Activated CD8-positive, alpha-beta T cell treated with anti-CD3 and anti-CD28 coated beads for 36 hours (primary cell): ENCODE results near the gene A4GNT. TPM values are rescaled to one million over a fixed set of nuclear protein-coding genes. Genes with fewer than 3 reads are reported as not detected.

Experiments used
- ATAC-seq: fragments of 200-7000 bp; cut with Tn5 transposase; one replicate; pipeline ENCODE4 v1.10.0; 2021; ENCODE audit warnings: mild to moderate bottlenecking, moderate library complexity
- CTCF ChIA-PET: fragments of 350-600 bp; sonication (Branson Sonifier 250); formaldehyde crosslinking; loops from one replicate; lab custom pipeline; 2021; ENCODE audit warnings: antibody characterized with exemption; lab: Charles Lee
- POLR2A ChIA-PET: fragments of 350-600 bp; sonication (Branson Sonifier 250); formaldehyde crosslinking; loops from one replicate; lab custom pipeline; 2021; ENCODE audit warnings: antibody characterized with exemption; lab: Charles Lee
- DNase-seq: peaks from one replicate; pipeline ENCODE4 v3.0.0-alpha.2; 2020
- H3K27ac Mint-ChIP-seq: one replicate; pipeline ENCODE4 v1.8.0; 2021; ENCODE audit warnings: mild to moderate bottlenecking, mixed read lengths
- H3K27me3 Mint-ChIP-seq: one replicate; pipeline ENCODE4 v1.8.0; 2021; ENCODE audit warnings: mixed read lengths
- H3K36me3 Mint-ChIP-seq: one replicate; pipeline ENCODE4 v1.8.0; 2021; ENCODE audit warnings: low read depth, mixed read lengths
- H3K4me1 Mint-ChIP-seq: one replicate; pipeline ENCODE4 v1.8.0; 2021; ENCODE audit warnings: low read depth, mixed read lengths
- H3K4me3 Mint-ChIP-seq: one replicate; pipeline ENCODE4 v1.8.0; 2021; ENCODE audit warnings: mild to moderate bottlenecking, moderate library complexity, mixed read lengths
- H3K9me3 Mint-ChIP-seq: one replicate; pipeline ENCODE4 v1.8.0; 2021; ENCODE audit warnings: mixed read lengths
- intact Hi-C: fragments of 100-400 bp; cut with micrococcal nuclease; formaldehyde crosslinking; loops from one replicate; pipeline ENCODE4 v1.10.0; 2022
- total RNA-seq, 2 experiments: library from RNA; stranded (reverse); gene quantifications; one replicate each; pipeline ENCODE4 v1.2.3, GENCODE V29; 2021
- TF ChIP-seq, protein P1 (sequence below): fragments of 200-600 bp; IDR thresholded peaks from one replicate; pipeline ENCODE4 v1.8.0; 2022; ENCODE audit warnings: antibody characterized with exemption, mild to moderate bottlenecking

A4GNT gene
- total RNA-seq, 2 experiments from 2014 or later, result not detected

DNA sequence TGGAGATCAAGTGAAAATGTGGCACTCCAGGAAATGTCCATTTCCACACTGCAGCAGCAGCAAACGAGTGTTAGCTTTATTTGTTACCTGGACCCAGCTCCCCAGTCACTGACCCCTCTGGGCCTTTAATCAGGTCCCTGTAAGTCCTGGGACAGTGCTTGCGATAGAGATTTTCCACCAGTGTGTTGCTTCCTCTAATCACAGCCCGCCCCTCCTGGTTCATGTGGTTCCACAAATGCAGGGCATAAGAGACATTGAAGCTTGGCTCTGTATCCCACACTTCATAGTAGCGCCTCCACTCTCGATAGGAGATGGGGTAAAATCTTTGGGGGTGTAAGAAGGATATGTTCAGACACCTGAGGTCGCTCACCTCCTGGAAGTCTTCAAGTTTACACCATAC is 8.0 kb downstream of the A4GNT start:
- Mint-ChIP-seq H3K4me3 (no peak overlapping the region), H3K27ac (no peak overlapping the region), H3K27me3 (peaks cover 6% of the 10 kb centered on the region), H3K36me3 (no peaks in the 10 kb centered on the region), H3K4me1 (no peaks in the 10 kb centered on the region), H3K9me3 (peaks cover 1% of the 10 kb centered on the region)
- intact Hi-C loops, result no loop called here
- TF ChIP-seq, protein P1, sequence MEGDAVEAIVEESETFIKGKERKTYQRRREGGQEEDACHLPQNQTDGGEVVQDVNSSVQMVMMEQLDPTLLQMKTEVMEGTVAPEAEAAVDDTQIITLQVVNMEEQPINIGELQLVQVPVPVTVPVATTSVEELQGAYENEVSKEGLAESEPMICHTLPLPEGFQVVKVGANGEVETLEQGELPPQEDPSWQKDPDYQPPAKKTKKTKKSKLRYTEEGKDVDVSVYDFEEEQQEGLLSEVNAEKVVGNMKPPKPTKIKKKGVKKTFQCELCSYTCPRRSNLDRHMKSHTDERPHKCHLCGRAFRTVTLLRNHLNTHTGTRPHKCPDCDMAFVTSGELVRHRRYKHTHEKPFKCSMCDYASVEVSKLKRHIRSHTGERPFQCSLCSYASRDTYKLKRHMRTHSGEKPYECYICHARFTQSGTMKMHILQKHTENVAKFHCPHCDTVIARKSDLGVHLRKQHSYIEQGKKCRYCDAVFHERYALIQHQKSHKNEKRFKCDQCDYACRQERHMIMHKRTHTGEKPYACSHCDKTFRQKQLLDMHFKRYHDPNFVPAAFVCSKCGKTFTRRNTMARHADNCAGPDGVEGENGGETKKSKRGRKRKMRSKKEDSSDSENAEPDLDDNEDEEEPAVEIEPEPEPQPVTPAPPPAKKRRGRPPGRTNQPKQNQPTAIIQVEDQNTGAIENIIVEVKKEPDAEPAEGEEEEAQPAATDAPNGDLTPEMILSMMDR, result no peak
- POLR2A ChIA-PET, result no interaction called here
- CTCF ChIA-PET, result no interaction called here
- no peak for DNase-seq
- no peak for ATAC-seq

DNA sequence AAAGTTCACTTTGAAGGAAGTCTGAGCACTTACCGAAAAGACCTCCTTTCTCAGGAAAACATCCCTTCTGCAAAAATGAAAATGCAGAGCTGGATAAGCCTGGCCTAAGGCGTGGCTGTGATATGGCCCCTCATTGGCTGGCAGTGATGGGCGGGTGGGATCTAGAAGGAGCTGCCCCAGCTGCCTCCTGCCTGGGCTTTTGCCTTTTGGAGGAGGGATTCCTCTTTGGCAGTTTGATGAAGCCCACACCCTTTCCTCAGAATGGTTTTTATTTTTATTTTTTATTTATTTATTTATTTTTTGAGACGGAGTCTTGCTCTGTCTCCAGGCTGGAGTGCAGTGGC is 12.8 kb downstream of the A4GNT start:
- Mint-ChIP-seq H3K27ac (no peak overlapping the region), H3K4me1 (peaks cover 4% of the 10 kb centered on the region), H3K4me3 (no peak overlapping the region), H3K9me3 (peaks cover 1% of the 10 kb centered on the region), H3K36me3 (no peaks in the 10 kb centered on the region), H3K27me3 (peaks cover 29% of the 10 kb centered on the region)
- ChIA-PET POLR2A (interaction anchor here (0.9 kb wide), 1 partner anchor 32 kb away, joined by 3 read pairs; no protein-coding TSS in a partner anchor), CTCF (interaction anchor here (0.8 to 6.6 kb wide), 13 partner anchors 9 to 1087 kb away, joined by 3 to 181 read pairs (median 5); no protein-coding TSS in a partner anchor)
- TF ChIP-seq, protein P1, result no peak
- no peak for DNase-seq
- ATAC-seq, result no peak
- intact Hi-C loops, result loop anchor here (2.0 kb wide), 1 partner anchor 51 kb away; no protein-coding TSS in a partner anchor

DNA sequence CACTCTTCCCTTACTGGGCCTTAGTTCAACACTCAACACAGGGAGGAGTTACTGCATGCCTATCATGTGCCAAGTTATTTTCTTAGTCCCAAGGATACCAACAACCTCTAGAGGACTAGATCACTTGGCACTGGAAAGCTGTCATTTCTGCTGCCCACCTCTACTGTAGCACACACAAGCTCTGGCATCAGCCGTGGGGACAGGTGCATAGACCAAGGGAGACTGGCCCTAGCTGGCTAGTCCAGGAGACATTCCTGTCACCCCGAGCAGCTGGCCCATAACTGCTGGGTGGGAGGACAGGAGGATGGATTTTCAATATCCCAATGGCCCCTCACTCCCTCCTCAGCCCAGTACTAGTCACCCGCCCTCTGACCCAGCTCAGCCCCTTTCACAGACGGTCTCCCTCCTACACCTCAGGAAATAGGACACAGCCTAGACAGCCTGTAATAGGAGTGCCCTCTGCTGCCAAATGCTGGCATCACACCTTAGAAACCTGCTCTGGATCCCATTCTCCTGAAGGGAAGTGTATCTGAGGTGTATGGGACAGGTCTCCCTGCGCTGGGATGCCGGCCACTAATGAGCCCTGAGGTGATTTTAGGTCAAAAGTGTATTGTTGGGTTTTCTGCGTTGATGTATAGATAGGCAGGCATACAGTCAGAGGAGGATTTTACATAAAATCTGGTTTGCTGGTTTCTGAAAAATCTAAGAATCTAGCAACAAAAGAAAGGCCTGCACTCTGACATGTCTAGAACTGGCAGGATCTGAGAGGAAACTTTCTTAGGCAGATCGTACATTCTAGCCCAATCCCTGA is 13.4 kb downstream of the A4GNT start:
- ATAC-seq, result peak; percentile 77
- TF ChIP-seq, protein P1, result peak; percentile 76
- Mint-ChIP-seq H3K27ac (no peak overlapping the region), H3K36me3 (no peaks in the 10 kb centered on the region), H3K4me1 (peaks cover 4% of the 10 kb centered on the region), H3K9me3 (peaks cover 1% of the 10 kb centered on the region), H3K4me3 (no peak overlapping the region), H3K27me3 (peaks cover 30% of the 10 kb centered on the region)
- DNase-seq, result peak; percentile 75
- CTCF ChIA-PET, result interaction anchor here (0.6 to 6.6 kb wide), 22 partner anchors 9 to 1086 kb away, joined by 3 to 181 read pairs (median 4); partner anchors contain the start of gene A4GNT
- intact Hi-C loops, result loop anchor here (2.0 kb wide), 1 partner anchor 50 kb away; no protein-coding TSS in a partner anchor
- POLR2A ChIA-PET, result no interaction called here

DNA sequence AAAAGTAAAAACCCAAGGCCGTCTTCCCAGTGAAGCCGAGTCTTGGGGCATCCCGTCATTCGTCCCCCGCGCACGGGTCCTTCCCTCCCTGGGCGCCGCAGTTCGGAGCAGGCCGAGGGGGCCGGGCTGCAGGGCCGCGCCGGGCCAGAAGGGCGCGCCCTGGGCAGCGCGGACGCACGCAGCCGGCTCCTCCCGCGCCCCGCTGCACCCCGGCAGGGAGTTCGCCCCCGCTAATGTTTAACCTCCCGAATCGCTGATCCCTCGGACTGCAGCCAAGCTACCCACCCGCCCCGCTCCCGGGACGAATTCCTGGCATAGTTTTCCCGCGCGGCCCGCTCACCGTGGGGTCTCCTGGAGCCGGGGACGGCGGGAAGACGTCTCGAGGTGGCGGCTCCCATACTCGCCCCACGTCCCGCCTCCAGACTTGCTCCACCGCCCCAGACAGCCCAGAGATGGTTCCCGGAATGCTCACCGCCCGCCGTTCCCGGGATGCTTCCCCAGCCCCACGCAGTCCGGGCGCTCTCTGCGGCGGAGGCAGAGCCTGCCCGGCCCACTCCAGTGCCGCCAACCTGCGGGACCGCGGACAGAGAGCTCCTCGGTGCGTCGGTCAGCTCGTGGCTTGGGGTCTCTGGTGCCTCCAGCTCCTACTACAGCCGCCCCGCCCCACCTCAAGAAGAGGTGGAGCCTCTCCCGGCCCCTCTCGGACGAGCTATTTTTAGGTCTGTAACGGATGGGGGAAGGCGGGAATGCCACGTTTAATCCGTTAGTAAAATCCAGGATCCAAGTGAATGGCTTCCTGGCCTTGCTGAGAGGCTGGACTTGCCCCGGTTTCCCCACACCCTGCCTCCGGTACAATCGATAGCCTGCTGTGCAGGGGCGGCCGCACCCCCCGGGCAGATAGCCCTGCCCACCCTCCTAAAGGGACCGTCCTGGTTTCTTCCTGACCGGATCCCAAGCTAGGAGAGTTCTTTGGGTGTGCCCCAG is 16.9 kb downstream of the A4GNT start, which contains the start of gene DZIP1L:
TSS of gene DZIP1L (minus strand) at position 621 of the 984 bp plus-strand sequence. CDS start 11,637 bp downstream, outside the sequence.
- H3K4me3 Mint-ChIP-seq, result peak within 1 kb of the TSS; percentile 71
- peak; percentile 91 for ATAC-seq
- no peaks in the 10 kb centered on the region for H3K36me3 Mint-ChIP-seq
- ChIA-PET POLR2A (interaction anchor here (1.0 kb wide), 1 partner anchor 32 kb away, joined by 3 read pairs; no protein-coding TSS in a partner anchor), CTCF (interaction anchor here (0.8 to 6.6 kb wide), 6 partner anchors 28 to 319 kb away, joined by 3 to 181 read pairs (median 3); partner anchors contain the start of genes ARMC8 and ESYT3)
- peaks cover 34% of the 10 kb centered on the region for H3K27me3 Mint-ChIP-seq
- intact Hi-C loops, result no loop called here
- TF ChIP-seq, protein P1, result peak; percentile 76
- DNase-seq, result peak; percentile 44
- H3K4me1 Mint-ChIP-seq, result peaks cover 4% of the 10 kb centered on the region
- H3K27ac Mint-ChIP-seq, result no peak within 1 kb of the TSS
- H3K9me3 Mint-ChIP-seq, result no peaks in the 10 kb centered on the region
